Activated CD8-positive, alpha-beta T cell treated with anti-CD3 and anti-CD28 coated beads, Interleukin-2, amount 10 ng/mL, durations not matched to agents 7 days and 5 days (primary cell): ENCODE data around the gene SCN10A. TPM values are rescaled to one million over a fixed set of nuclear protein-coding genes. Genes with fewer than 3 reads are reported as not detected.

Experiments
- ATAC-seq: fragments of 150-1000 bp; cut with Tn5 transposase; one replicate; pipeline ENCODE4 v1.10.0; 2021; ENCODE audit warnings: moderate library complexity
- CTCF ChIA-PET: fragments of 350-600 bp; sonication (Branson Sonifier 250); formaldehyde crosslinking; loops from one replicate; lab custom pipeline; 2021; ENCODE audit warnings: antibody characterized with exemption; lab: Charles Lee
- POLR2A ChIA-PET: fragments of 350-600 bp; sonication (Branson Sonifier 250); formaldehyde crosslinking; loops from one replicate; lab custom pipeline; 2021; ENCODE audit warnings: antibody characterized with exemption; lab: Charles Lee
- DNase-seq: peaks from one replicate; pipeline ENCODE4 v3.0.0-alpha.2; 2020
- H3K27ac Mint-ChIP-seq: one replicate; pipeline ENCODE4 v1.8.0; 2021; ENCODE audit warnings: mild to moderate bottlenecking, mixed read lengths
- H3K27me3 Mint-ChIP-seq: one replicate; pipeline ENCODE4 v1.8.0; 2021; ENCODE audit warnings: low read depth, mixed read lengths
- H3K36me3 Mint-ChIP-seq: one replicate; pipeline ENCODE4 v1.8.0; 2021; ENCODE audit warnings: low read depth, mixed read lengths
- H3K4me1 Mint-ChIP-seq: one replicate; pipeline ENCODE4 v1.8.0; 2021; ENCODE audit warnings: low read depth, mixed read lengths
- H3K4me3 Mint-ChIP-seq: one replicate; pipeline ENCODE4 v1.8.0; 2021; ENCODE audit warnings: mild to moderate bottlenecking, mixed read lengths
- H3K9me3 Mint-ChIP-seq: one replicate; pipeline ENCODE4 v1.8.0; 2022; ENCODE audit warnings: mixed read lengths; ENCODE audit not compliant: insufficient read depth
- total RNA-seq, 2 experiments: library from RNA; stranded (reverse); gene quantifications; one replicate each; pipeline ENCODE4 v1.2.3, GENCODE V29; 2021

The SCN10A gene
- total RNA-seq, 2 experiments from 2014 or later, result not detected

DNA sequence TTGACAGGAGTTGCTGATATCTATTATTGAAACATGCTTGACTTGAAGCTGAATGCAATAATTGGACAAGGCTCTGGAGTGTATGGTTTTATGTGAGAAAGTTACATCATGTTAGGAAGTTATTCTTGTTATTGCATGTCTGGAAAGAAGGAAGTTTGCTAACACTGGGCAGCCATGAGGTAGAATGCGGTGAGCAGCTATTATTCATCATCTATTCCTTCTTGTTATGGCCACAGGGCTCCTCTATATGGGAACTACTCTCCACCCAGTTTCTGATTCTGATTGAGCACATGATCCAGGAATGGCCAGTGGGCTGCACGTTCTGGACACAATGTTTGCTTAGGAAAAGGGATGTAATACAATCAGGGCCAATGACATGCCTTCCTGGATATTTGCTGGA is 128.7 kb downstream of the SCN10A start:
- H3K9me3 Mint-ChIP-seq, result no peaks in the 10 kb centered on the region
- peaks cover 12% of the 10 kb centered on the region for H3K27me3 Mint-ChIP-seq
- no peak overlapping the region for H3K4me3 Mint-ChIP-seq
- ATAC-seq (no peak), DNase-seq (no peak)
- CTCF ChIA-PET, result interaction anchor here (1.1 kb wide), 1 partner anchor 32 kb away, joined by 3 read pairs; no protein-coding TSS in a partner anchor
- H3K4me1 Mint-ChIP-seq, result no peaks in the 10 kb centered on the region
- POLR2A ChIA-PET, result no interaction called here
- H3K36me3 Mint-ChIP-seq, result no peaks in the 10 kb centered on the region
- no peak overlapping the region for H3K27ac Mint-ChIP-seq

DNA sequence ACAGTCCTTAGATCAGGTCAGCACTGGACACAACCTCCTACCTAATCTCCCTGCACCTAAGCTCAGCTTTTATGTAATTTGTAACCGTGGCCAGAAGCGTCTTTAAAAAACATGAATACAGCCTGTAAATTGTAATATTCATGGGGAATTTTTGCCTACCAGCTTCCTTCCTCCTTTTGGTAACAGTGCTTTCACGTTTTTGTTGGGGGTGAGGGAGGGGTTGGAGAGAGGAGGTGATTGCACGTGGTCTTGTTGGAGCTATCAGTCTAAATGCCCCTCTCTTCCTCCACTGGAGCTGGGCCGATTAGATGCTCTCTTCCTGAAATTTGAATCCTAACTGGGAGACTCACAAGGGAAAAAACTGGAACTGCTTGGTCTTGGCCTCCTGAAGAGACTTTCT is 131.5 kb downstream of the SCN10A start:
- no peak overlapping the region for H3K27ac Mint-ChIP-seq
- DNase-seq (no peak), ATAC-seq (no peak)
- H3K4me1 Mint-ChIP-seq, result no peaks in the 10 kb centered on the region
- H3K27me3 Mint-ChIP-seq, result peaks cover 11% of the 10 kb centered on the region
- no peaks in the 10 kb centered on the region for H3K36me3 Mint-ChIP-seq
- H3K4me3 Mint-ChIP-seq, result no peak overlapping the region
- POLR2A ChIA-PET, result no interaction called here
- CTCF ChIA-PET, result no interaction called here
- H3K9me3 Mint-ChIP-seq, result no peaks in the 10 kb centered on the region

DNA sequence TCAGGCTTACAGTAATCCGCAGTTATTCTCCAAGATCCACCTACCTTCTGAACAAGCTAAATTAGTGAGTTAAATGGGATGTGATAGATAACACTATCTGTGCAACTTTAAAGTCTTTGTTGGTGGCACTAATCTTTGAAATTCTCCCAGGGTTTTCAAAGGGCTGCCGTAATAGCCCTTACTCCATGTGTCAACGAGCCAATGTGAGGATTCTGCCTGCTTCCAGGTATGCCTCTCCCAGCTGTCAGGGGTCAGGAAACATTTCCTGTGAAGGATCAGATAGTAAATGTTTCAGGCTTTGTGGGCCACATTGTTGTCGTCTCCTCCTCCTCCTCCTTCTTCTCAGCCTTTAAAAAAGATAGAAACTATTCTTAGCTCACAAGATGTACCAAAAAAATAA is 146.3 kb downstream of the SCN10A start:
- ATAC-seq (no peak), DNase-seq (no peak)
- ChIA-PET POLR2A (no interaction called here), CTCF (interaction anchor here (0.7 to 2.4 kb wide), 2 partner anchors 149 to 330 kb away, joined by 3 to 5 read pairs; no protein-coding TSS in a partner anchor)
- Mint-ChIP-seq H3K9me3 (no peaks in the 10 kb centered on the region), H3K4me1 (no peaks in the 10 kb centered on the region), H3K27me3 (peaks cover 33% of the 10 kb centered on the region), H3K4me3 (no peak overlapping the region), H3K36me3 (no peaks in the 10 kb centered on the region), H3K27ac (no peak overlapping the region)

- ChIA-PET CTCF (interaction anchor here (0.9 to 2.8 kb wide), 7 partner anchors 8 to 337 kb away, joined by 3 to 21 read pairs (median 7); partner anchors contain the start of gene EXOG), POLR2A (no interaction called here)
- DNase-seq, result no peak
- Mint-ChIP-seq H3K27me3 (peaks cover 30% of the 10 kb centered on the region), H3K4me1 (no peaks in the 10 kb centered on the region), H3K27ac (no peak overlapping the region), H3K4me3 (no peak overlapping the region), H3K9me3 (peaks cover 6% of the 10 kb centered on the region), H3K36me3 (no peaks in the 10 kb centered on the region)
- ATAC-seq, result no peak
Observed at GRCh38 chr3:38662544-38662943, 153.5 kb downstream of the SCN10A start.

- H3K9me3 Mint-ChIP-seq, result peaks cover 6% of the 10 kb centered on the region
- ATAC-seq, result no peak
Observed at GRCh38 chr3:38658841-38659240, 157.2 kb downstream of the SCN10A start.

GRCh38 chr3:38657369-38657768 is 158.6 kb downstream of the SCN10A start:
- no peaks in the 10 kb centered on the region for H3K36me3 Mint-ChIP-seq
- ChIA-PET CTCF (interaction anchor here (1.4 to 7.1 kb wide), 2 partner anchors 135 to 186 kb away, joined by 4 to 190 read pairs; no protein-coding TSS in a partner anchor), POLR2A (no interaction called here)
- peaks cover 6% of the 10 kb centered on the region for H3K9me3 Mint-ChIP-seq
- H3K4me1 Mint-ChIP-seq, result no peaks in the 10 kb centered on the region
- H3K4me3 Mint-ChIP-seq, result no peak overlapping the region
- ATAC-seq (no peak), DNase-seq (no peak)
- no peak overlapping the region for H3K27ac Mint-ChIP-seq
- peaks cover 30% of the 10 kb centered on the region for H3K27me3 Mint-ChIP-seq

More at GRCh38 chr3:38658841-38659240, 157.2 kb downstream of the SCN10A start:
- Mint-ChIP-seq H3K36me3 (no peaks in the 10 kb centered on the region), H3K27ac (no peak overlapping the region), H3K27me3 (peaks cover 18% of the 10 kb centered on the region), H3K4me3 (no peak overlapping the region), H3K4me1 (no peaks in the 10 kb centered on the region)
- POLR2A ChIA-PET, result no interaction called here
- DNase-seq, result no peak
- CTCF ChIA-PET, result interaction anchor here (1.7 kb wide), 1 partner anchor 137 kb away, joined by 7 read pairs; no protein-coding TSS in a partner anchor

DNA sequence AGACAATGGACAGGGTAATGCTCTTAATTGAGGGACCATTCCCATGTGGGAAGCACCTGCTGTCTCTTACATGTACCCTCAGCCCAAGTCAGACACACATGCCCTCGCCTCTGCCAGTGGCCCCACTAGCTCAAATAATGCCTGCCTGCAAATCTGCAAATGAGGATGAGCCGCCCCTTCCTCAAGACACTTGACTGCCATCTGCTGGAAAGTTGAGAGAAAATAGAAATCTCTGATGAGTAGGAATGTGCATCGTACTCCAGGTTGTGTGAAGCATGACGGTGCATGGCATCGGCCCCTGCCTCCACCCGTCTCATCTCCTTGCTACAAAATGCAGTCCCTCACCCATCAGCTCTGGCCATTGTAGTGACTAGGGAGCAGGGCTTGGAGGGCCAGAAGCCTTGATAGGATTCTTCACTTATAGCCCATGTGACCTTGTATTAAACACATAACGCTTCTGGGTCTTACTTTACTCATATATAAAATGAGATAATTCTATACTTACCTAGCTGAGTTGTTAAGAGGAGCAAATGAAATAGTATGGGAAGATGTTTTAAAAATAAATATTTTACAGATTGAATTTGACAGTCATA is 160.2 kb downstream of the SCN10A start:
- no peaks in the 10 kb centered on the region for H3K36me3 Mint-ChIP-seq
- H3K4me1 Mint-ChIP-seq, result no peaks in the 10 kb centered on the region
- H3K27me3 Mint-ChIP-seq, result peaks cover 34% of the 10 kb centered on the region
- DNase-seq (peak; percentile 39), ATAC-seq (peak; percentile 60)
- POLR2A ChIA-PET, result no interaction called here
- H3K4me3 Mint-ChIP-seq, result no peak overlapping the region
- CTCF ChIA-PET, result interaction anchor here (0.7 to 7.1 kb wide), 16 partner anchors 10 to 395 kb away, joined by 3 to 190 read pairs (median 4); partner anchors contain the start of gene EXOG
- H3K9me3 Mint-ChIP-seq, result no peaks in the 10 kb centered on the region
- H3K27ac Mint-ChIP-seq, result no peak overlapping the region

GRCh38 chr3:38653685-38654537 is 162.1 kb downstream of the SCN10A start:
- no peak for DNase-seq
- no peak overlapping the region for H3K27ac Mint-ChIP-seq
- CTCF ChIA-PET, result interaction anchor here (1.0 to 7.1 kb wide), 4 partner anchors 132 to 346 kb away, joined by 3 to 190 read pairs (median 8); partner anchors contain the start of gene EXOG
- H3K4me3 Mint-ChIP-seq, result no peak overlapping the region
- H3K36me3 Mint-ChIP-seq, result no peaks in the 10 kb centered on the region
- ATAC-seq, result no peak
- H3K4me1 Mint-ChIP-seq, result no peaks in the 10 kb centered on the region
- no peaks in the 10 kb centered on the region for H3K9me3 Mint-ChIP-seq
- H3K27me3 Mint-ChIP-seq, result peaks cover 34% of the 10 kb centered on the region
- POLR2A ChIA-PET, result no interaction called here

DNA sequence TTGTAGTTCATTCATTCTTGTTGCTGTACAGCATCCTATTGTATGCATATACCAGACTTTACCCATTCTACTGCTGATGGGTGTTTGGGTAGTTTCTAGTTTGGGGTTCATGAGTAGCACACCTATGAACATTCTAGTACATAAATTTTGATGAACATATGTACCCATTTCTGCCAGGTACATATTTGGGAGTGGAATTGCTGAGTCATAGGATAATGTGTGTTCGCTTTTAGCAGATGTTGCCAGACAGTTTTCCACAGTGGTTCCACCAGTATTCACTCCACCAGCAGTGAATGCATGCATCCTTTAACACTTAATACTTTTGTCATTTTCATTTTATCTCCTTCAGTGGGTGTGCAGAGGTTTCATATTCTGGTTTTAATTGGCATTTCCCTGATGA is 163.1 kb downstream of the SCN10A start:
- H3K9me3 Mint-ChIP-seq, result no peaks in the 10 kb centered on the region
- POLR2A ChIA-PET, result no interaction called here
- H3K4me3 Mint-ChIP-seq, result no peak overlapping the region
- H3K36me3 Mint-ChIP-seq, result no peaks in the 10 kb centered on the region
- H3K27me3 Mint-ChIP-seq, result peaks cover 29% of the 10 kb centered on the region
- CTCF ChIA-PET, result interaction anchor here (1.1 to 7.1 kb wide), 2 partner anchors 131 to 145 kb away, joined by 3 to 190 read pairs; no protein-coding TSS in a partner anchor
- H3K27ac Mint-ChIP-seq, result no peak overlapping the region
- peaks cover 4% of the 10 kb centered on the region for H3K4me1 Mint-ChIP-seq
- ATAC-seq (no peak), DNase-seq (no peak)

DNA sequence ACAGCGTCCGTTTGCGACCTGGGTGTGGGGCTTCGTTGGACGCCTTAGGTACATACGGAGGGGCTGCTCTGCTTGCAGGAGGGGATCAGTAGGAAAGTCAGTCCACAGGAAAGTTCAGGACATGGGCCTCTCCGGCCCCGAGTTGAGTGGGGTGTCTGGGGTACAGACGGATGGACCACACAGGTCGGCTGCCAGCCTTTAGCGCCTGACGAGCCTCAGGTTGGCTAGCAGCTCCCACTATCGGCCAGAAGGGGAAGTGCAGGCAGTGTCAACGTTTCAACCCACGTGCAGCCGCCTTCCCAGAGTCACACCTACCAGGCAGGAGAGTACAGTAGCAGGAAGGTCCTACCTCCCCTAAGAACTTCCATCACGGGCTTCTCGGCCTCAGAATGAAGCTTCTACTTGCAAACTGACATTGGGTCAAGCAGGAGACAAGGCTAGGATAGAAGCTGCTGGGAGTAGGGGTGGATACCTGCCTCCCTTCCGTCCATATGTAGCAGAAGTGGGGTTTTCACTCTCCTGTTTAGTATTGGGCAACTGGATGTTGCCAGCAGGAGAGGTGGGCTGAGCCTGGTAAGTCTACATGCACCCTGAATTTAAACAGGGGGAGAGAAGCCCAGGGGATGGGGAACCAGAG is 164.7 kb downstream of the SCN10A start:
- ChIA-PET CTCF (interaction anchor here (0.6 to 7.1 kb wide), 23 partner anchors 9 to 637 kb away, joined by 3 to 190 read pairs (median 4); partner anchors contain the start of genes EXOG and XYLB), POLR2A (interaction anchor here (1.4 kb wide), 1 partner anchor 155 kb away, joined by 4 read pairs; the partner anchor contains the start of gene EXOG)
- DNase-seq (peak; percentile 80), ATAC-seq (peak; percentile 57)
- H3K9me3 Mint-ChIP-seq, result no peaks in the 10 kb centered on the region
- peaks cover 4% of the 10 kb centered on the region for H3K4me1 Mint-ChIP-seq
- no peaks in the 10 kb centered on the region for H3K36me3 Mint-ChIP-seq
- peaks cover 17% of the 10 kb centered on the region for H3K27me3 Mint-ChIP-seq
- H3K4me3 Mint-ChIP-seq, result no peak overlapping the region
- no peak overlapping the region for H3K27ac Mint-ChIP-seq

DNA sequence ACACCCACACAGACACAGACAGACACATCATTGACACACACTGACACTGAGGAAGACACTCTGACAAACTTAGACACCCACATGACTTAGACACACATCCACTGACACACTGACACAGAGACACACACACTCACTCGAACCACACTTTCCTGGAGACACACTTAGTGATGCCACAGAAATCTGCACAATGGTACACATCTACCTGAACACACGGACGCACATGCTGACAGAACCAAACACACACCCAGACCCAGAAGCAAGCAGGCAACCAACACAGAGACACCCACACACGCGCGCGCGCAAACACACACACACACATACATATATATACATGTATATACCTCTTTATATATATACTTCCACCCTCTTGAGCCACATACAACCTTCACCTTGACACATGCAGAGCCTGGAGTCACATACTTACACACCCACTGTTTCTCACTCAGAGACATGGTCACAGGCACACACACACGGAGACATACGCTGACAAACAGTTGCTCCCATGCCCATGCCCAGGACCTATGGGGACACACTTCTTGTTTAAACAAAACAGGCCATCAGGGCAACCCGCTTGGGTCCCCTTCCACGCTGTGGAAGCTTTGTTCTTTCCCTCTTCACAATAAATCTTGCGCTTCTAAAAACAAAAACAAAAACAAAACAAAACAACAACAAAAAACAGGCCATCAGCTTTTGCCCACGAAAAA is 165.6 kb downstream of the SCN10A start:
- H3K4me3 Mint-ChIP-seq, result no peak overlapping the region
- ATAC-seq, result no peak
- H3K9me3 Mint-ChIP-seq, result no peaks in the 10 kb centered on the region
- no peaks in the 10 kb centered on the region for H3K36me3 Mint-ChIP-seq
- ChIA-PET POLR2A (interaction anchor here (1.4 kb wide), 1 partner anchor 154 kb away, joined by 4 read pairs; the partner anchor contains the start of gene EXOG), CTCF (interaction anchor here (1.0 to 7.1 kb wide), 17 partner anchors 8 to 304 kb away, joined by 3 to 190 read pairs (median 4); partner anchors contain the start of genes EXOG and XYLB)
- H3K27ac Mint-ChIP-seq, result no peak overlapping the region
- peaks cover 4% of the 10 kb centered on the region for H3K4me1 Mint-ChIP-seq
- peaks cover 17% of the 10 kb centered on the region for H3K27me3 Mint-ChIP-seq
- DNase-seq, result peak; percentile 27
